Fibroblast of peridontal ligament (primary cell): ENCODE results near the gene BCL2L15.

Experiments
- DNase-seq: peaks from one replicate; pipeline ENCODE4 v3.0.0-alpha.2; 2010; ENCODE audit errors: extremely low read depth

The BCL2L15 gene

DNA sequence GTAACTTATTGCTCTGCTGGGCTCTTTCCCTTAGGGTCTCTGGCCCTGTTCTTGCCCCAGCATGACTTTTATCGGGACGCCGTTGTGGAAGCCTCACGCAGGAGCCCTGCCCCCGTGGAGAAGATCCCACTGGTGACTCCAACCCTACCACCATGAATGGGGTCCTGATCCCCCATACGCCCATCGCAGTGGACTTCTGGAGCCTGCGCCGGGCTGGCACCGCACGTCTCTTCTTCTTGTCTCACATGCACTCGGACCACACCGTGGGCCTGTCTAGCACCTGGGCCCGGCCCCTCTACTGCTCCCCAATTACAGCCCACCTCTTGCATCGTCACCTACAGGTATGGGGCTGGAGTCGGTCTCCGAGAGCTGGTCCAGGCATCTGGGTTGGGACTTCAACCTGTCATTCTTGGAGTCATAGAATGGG is 18.1 kb upstream of the BCL2L15 start:
- DNase-seq, result no peak

DNA sequence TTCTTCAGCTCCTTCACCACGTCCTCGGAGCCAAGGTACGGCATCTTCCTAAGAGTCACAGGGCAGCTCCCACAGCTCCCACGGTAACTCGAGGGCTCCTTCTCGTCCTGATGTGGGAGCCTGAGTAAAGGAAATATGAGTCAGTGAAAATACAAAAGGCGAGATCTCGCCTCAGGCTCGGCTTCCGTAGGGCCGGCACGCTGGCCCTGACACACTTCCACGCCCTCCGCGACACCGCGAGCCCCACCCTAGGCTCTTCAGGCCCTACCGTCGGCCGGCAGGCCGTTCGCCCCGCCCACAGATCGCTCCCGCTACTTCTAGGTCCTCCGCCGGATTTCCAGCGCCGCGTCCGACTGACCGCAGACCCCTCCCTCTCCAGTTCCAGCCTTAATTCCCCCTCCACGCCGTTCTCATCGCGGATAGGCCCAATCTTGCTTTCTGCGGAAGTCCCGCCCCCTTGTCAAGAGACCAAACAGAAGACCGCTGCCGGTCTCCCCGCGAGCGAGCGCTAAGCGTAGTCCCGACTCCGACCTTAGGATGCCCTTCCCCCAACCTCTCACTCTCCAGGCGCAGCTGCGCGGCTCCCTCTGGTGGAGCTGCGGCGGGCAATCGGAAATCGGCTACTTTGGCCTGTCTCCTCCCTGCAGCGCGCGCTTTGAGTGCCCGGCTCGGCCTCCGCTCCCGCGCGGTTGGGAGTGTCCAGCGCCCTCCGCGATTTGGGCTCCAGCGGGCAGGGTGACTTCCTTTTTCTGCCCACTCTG is 17.5 kb upstream of the BCL2L15 start, which contains the start of the genes AP4B1 and DCLRE1B:
Gene AP4B1, minus strand, starts transcription at position 126 of the 761 bp plus-strand sequence. Its CDS starts 82 bp downstream, at position 44.
Gene DCLRE1B, plus strand, starts transcription at position 653 of the 761 bp plus-strand sequence. CDS start 261 bp downstream, outside the sequence.
- DNase-seq, result peak; percentile 100

DNA sequence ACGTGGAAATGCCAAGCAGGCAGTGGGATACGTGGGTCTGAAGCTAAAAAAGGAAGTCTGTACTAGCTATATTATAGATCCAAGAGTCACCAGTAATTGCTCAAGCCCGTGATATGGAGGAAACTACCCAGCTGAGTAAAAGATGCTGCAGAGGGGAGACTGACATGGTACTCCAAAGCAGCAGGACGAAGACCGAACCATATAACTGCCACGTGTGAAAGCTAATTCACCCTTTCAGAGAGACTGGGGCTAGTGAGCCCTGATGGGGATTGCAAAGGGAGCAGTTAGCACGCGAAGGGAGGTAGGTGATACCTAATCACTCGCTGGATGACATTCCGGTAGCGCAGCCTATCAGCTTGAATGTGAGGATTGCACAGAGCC is 16.9 kb upstream of the BCL2L15 start:
- no peak for DNase-seq

DNA sequence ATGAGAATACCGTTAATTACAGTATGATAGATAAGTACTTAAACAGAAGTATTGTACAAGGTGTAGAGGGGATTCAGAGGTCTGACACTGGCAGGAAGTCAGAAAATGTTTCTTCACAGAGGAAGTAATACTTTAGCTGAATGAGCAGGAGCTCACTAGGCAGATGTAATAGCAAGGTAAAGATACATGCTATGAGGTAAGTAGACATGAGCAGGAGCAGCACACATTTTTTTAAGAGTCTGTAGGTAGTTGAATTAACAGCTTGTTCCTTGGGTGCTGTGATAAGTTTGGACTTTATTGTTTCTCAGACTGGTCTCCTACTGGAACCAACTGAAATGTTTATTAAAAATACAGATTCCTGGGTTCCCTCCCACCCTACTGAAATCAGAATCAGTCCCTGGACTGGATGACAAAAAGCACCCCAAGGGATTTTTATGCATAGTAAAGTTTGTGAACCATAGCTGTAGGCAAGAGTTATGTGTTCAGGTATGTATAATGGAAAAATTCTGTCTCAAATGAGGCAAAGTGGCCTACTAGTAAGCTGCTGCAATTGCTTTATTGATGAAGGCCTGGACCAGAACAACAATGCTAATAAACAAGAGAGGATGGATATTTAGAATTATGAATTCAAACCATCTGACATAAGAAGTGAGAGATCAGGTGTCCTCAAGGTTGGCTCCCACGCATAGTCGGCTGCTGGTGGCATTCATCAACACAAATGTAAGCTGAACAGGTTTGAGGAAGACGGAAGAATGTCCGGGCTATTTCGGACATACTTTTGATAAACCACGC is 16.3 kb upstream of the BCL2L15 start:
- DNase-seq, result no peak

DNA sequence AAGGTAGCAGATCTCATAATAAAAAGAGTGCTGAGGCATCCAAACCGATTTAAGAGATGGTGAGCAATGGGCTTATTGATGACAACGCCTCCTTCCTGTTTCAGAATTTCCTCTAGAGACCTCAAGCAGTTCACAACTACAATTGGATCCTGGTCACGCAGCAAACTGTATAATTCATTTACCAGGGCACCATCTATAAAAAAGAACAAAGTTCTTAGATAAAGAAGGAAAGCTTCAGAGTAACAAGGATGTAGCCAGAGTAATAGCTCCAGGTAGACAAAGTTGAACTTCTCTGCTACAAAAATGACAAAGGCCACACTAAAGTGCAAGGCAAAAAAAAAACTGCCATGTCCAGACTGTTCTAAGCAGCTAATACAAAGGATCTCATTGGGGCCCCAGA is 13.8 kb upstream of the BCL2L15 start:
- no peak for DNase-seq

DNA sequence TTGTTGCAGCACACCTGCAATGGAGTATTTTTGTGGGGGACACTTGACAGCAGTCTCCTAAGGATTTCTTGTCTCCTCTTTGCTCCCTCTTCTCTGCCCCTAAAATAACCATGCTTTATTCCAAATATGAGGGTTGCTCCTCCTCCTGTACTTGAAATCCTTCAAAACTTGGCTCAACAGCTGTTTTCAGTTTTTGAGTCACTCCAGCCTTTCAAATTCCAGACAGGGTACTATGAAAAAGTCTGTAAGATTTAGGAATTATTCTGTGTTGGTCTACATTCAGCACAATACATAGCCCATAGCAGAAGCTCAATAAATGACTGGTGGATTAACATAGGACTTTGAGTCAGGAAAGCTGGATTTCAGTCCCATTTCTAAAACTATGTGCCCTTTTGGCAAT is 11.7 kb upstream of the BCL2L15 start:
- peak; percentile 78 for DNase-seq

DNA sequence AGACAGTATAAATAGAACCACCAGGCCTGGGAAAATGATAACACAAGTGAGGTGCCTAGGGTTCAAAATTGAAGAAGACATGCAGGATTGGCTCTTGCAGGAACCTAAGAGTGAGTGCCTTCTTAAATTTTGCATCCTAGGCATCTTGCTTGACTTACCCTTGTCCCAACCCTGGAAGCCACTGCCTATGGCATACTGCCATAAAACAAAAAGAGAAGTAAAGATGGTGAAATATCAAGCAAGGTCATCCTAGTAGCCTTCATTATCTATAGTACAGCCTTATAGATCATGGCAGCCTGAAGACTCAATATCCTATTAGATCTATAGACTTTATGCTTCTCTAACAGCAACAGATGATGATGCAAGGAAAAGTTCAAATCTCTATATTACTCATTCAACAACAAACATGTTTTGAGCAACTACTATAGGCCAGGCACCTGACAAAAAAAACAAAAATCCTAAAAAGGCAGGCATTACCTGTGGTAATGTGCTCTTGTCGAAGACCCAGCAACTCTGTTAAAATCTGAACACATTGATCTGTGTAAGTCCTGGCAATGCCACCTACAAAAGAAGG is 10.9 kb upstream of the BCL2L15 start:
- no peak for DNase-seq

DNA sequence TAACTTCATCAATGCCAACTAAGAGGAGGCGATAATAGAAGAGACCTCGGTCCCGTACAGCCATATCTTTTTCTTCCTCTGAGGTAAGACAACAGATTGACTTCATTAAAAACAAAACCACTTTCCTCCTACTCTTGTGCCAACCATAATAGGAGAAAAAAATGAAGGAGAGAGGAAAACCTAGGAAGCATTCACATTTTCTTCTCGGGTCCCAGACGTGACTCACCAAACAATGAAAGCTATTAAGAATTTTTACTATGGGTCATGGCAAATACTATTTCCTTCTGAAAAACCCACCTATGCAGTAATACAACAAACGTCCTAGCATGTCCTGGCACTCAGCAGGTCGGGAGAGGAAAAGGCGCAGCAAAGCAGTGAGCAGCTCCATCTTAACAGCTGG is 8.6 kb upstream of the BCL2L15 start:
- peak; percentile 21 for DNase-seq

DNA sequence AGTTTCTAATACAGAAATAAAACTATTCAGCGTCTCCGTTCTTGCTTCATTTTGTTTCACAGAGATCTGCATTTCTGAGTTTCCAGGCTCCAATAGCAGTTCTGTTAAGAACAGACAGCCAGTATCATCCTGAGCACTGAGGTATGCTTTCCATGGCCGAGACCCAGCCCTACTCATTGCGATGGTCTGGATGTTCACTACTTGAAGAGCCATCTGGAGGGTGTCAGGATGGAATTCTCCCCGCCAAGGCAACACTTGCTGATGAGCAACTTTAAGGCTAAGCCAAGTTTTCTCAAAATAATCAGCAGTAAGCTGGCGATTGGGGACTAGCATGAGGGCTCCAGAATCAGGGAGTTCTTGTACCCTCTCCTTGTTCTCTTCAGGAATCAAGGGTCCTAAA is 7.7 kb upstream of the BCL2L15 start:
- no peak for DNase-seq

DNA sequence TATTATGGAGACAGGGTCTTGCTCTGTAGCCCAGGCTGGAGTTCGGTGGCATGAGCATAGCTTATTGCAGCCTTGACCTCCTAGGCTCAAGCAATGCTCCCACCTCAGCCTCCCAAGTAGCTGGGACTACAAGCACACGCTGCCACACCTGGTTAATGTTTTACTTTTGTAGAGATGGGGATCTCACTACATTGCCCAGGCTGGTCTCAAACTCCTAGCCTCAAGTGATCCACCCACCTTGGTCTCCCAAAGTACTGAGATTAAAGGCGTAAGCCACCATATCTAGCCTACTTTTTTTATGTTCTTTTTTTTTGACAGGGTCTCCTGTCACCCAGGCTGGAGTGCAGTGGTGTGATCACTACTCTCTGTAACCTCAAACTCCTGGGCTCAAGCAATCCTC is 5.9 kb upstream of the BCL2L15 start:
- DNase-seq, result no peak

DNA sequence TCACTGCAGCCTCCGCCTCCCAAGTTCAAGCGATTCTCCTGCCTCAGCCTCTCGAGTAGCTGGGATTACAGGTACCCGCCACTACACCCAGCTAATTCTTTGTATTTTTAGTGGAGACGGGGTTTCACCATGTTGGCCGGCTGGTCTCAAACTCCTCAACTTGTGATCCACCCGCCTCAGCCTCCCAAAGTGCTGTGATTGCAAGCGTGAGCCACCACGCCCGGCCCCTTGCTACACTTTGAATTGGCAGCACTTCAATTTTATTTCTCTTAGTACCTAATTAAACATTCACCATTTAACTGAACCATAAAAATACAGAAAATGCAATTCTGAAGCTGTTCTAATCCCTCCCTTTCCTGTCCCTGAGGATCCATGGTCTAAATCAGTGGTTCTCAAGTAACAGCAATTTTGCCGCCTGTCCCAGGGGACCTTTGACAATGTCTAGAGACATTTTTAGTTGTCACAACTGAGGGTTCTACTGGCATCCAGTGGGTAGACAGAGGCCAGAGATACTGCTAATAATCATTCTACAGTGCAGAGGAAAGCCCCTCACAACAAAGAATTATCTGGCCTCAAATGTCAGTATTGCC is 4.3 kb upstream of the BCL2L15 start:
- no peak for DNase-seq

DNA sequence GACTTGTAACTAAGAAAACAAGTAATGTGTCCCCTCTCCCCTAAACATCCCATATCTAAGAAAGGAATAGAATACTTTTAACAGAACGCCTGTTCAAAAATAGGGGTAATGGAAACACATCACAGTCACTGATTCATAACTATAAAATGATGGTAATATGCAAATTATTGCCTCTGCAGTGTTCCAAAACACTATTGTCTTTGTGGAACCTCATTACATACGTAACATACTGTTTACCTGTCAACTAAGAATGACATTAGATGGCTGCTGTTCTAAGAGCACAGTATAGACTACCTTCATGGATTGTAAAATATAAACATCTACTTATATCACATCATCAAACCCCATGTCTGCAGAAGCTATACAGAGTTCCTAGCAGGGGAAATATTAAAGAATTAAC is 3.4 kb upstream of the BCL2L15 start:
- DNase-seq, result no peak

DNA sequence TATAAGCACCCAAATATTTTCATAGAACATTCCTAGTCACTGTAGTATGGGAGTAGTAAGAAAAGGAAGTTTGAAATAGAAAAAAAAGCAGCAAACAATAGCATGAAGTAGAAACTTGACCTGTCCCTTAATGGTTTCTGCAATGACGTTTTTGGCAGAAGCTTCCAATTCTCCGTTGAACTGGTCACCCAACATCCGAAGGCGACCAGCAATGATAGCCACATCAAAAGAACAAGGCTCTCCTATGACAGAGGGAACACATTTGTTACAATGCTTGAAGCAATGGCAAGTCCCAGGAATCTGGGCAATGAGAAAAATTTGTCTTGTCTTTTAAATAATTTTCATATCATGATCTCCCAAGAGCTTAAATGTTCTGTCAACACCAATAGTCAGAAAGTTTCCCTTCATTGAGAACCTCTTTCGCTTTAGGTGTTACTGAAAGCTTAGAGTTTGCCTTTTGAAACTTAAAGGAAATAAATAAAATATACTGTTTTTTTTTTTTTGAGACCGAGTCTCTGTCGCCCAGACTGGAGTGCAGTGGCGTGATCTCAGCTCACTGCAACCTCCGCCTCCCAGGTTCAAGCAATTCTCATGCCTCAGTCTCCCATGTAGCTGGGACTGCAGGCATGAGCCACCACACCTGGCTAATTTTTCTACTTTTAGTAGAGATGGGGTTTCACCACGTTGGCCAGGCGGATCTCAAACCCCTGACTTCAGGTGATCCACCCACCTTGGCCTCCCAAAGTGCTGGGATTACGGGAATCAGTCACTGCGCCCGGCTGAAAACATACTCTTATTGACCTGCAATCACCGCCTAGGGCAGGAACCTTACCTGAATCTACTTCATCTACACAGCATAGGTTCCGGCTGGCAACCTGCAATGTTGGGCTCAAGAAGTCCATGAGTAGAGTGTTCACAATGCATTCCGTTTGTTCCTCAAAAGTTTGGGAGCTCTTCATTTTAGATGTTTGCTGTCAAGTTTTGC is 672 bp downstream of the BCL2L15 start:
- DNase-seq, result no peak

DNA sequence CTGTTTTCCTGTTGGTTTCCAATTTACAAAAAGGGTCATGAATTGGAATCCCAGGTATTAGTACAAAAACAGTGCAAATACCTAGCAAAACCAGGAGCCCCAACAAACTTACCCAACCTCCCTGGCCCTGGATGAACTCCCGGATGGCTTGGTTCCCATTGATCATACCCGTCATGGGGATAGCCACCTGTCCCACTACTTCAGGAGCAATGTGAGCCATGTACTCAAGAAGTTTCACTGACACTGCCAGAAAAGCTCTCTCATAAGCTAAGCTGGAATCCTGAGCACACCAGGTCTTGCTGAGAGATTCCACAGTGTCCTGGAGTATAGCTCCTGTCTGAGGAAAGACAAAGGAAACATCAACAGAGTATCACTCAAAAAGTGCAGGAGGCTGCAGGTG is 5.7 kb downstream of the BCL2L15 start:
- no peak for DNase-seq

DNA sequence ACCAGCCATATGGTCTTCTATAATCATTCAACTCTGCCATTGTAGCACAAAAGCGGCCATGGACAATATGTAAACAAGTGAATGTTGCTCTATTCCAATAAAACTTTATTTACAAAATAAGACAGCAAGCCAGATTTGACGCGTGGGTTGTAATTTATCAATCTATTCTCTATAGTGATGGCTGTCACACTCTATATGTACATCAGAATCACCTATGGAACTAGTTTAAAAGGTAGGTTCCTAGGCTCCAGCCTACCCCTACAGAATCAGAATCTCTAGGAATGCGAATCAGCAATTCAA is 7.7 kb downstream of the BCL2L15 start:
- no peak for DNase-seq

DNA sequence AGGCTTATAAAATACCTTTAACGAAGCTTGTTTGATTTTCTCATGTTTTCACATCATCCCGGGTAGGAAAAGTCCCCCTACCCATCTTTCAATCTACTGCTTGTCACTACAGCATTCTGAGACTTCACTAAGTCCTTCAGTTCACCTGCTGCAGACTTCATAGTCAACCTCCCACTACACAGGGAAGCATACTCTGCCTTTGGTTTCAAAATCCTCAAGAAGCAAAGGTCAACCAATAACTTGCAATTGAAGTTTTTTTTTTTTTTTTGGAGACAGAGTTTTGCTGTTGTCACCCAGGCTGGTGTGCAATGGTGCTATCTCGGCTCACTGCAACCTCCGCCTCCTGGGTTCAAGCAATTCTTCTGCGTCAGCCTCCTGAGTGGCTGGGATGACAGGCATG is 11.2 kb downstream of the BCL2L15 start:
- no peak for DNase-seq

DNA sequence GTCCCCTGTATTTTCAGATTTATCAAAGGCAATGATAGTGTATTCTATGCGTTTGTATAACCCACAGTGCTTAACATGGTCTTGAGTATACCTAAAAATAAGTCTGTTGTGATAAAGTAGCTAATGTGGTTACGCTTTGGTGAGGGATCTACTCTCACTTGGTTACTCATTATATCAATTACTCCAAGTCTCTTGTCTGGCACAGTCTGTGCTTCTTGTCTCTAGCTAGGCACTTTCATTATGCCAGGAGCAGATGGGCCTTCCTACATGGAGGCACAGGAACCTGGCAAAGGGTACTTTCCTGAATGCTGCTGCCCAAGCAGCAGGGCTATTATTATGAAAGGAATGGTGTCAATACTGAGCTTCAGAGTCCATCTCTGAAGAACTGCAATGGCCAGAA is 11.7 kb downstream of the BCL2L15 start:
- no peak for DNase-seq

DNA sequence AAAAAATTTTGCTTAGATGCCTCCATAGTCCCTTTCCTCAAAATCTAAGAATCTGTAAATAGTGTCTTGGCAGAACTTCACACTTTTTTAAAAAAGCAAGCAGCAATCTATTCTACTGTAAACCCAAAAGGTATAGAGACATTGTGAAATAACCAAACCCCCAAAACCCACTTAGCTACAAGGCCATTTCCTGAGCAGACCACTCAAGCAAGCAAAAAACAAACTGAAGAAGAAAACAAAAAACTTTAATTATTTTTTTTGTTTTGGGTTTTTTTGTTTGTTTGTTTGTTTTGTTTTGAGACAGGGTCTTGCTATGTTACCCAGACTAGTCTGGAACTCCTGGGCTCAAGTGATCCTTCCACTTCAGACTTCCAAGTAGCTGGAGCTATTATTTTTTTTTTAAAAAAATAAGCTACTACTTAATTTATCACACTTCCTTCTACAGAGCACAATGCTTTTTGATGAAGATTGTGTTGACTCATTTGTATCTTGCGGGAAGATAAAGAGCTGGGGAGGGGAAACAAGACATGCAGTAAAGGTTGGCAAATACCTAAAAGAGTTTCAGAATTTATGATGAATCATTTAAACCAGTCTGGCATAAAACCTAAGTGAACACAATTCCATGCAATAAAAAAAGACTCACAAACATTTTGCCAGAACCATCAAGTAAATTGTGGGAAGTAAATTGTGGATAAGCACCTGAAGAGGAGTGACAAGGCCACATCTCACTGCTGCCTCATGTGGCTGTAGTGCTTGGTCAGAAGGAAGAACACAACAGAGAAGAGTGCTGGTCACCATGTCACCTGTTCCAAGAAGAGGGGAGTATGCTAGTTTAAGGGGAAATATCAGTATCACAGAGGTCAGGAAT is 13.1 kb downstream of the BCL2L15 start:
- DNase-seq, result no peak

DNA sequence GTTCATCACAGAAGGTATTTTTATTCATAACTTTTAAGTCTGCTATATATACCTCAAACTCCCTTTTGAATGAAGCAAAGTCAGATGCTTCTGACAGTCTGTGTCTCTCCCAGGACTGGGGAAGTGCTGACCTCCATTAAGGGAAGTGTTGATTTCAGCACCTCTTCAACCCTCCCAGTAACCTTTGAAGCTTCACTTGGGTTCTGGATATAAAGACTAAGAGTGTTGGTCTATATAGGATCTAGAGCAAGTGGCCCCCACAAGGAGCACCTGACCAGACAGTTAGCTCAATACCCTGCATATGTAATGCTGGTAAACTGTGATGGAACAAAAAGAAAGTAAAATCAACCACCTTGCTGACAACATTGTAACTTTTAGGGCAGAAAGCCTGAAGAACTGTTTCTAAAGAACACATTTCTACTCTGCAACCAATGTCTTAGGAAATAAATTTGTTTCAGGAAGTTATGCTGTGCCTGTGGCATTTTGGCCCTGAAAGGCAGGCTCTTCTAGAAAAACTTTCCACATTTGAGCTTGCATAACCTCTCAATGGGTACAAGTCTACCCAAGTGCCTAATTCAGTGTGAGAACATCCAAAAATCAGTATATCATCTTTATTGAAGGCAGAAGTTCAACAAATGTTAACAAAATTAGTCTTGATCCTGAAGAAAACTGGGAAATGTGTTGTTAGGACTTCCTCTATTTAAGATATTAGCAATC is 15.0 kb downstream of the BCL2L15 start:
- DNase-seq, result no peak
